ENCODE measurements around the gene DTYMK. TPM values are rescaled to one million over a fixed set of nuclear protein-coding genes. Genes with fewer than 3 reads are reported as not detected.
A peak's percentile ranks its signal among the peaks of the same experiment; 100 is the strongest.

The DTYMK gene
- total and polyA plus RNA-seq, 12 donors = 10.4 to 40.4 (median 20.6) TPM

GRCh38 chr2:241708879-241709278 lies 22.3 kb upstream of the DTYMK start:
- no peaks in the 10 kb centered on the region for H3K4me1 ChIP-seq (replicated peaks in 1 of 2)
- no peak for DNase-seq
- intact Hi-C loops (cut with DNase I) = no loop called here
- 88 to 92% (median 89%) methylated on average over 10 of the region's 10 CpGs for WGBS, 4 donors
- TF ChIP-seq, protein P1, sequence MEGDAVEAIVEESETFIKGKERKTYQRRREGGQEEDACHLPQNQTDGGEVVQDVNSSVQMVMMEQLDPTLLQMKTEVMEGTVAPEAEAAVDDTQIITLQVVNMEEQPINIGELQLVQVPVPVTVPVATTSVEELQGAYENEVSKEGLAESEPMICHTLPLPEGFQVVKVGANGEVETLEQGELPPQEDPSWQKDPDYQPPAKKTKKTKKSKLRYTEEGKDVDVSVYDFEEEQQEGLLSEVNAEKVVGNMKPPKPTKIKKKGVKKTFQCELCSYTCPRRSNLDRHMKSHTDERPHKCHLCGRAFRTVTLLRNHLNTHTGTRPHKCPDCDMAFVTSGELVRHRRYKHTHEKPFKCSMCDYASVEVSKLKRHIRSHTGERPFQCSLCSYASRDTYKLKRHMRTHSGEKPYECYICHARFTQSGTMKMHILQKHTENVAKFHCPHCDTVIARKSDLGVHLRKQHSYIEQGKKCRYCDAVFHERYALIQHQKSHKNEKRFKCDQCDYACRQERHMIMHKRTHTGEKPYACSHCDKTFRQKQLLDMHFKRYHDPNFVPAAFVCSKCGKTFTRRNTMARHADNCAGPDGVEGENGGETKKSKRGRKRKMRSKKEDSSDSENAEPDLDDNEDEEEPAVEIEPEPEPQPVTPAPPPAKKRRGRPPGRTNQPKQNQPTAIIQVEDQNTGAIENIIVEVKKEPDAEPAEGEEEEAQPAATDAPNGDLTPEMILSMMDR (IDR thresholded peaks at IDR 0.05) = no peak
- no peak overlapping the region for H3K4me3 ChIP-seq
- H3K9me3 ChIP-seq (replicated peaks in 1 of 3) = no peaks in the 10 kb centered on the region
- peaks cover 0 to 72% of the 10 kb centered on the region in 2 donors for H3K36me3 ChIP-seq (replicated peaks in 1 of 2)
- no peaks in the 10 kb centered on the region for H3K27me3 ChIP-seq
- H3K27ac ChIP-seq = no peak overlapping the region

DNA sequence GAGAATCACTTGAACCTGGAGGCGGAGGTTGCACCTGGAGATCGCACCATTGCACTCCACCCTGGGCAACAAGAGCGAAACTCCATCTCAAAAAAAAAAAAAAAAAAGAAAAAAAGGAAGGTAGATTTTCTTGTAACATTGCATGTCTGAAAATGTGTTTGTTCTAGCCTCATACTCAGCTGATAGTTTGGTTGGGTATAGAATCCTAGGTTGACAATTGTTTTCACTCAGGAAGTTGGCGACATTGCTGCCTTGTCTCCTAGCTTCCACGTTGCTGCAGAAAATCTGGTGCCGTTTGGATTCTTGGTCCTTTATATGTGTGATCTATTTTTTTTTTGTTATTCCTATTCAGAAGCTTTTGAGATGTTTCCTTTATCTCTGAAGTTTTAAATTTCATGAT lies 19.9 kb upstream of the DTYMK start:
- intact Hi-C loops (cut with DNase I) = no loop called here
- TF ChIP-seq, protein P1 (IDR thresholded peaks at IDR 0.05) = no peak
- no peak for TF ChIP-seq POLR2A (IDR thresholded peaks at IDR 0.05)
- Histone ChIP-seq H3K4me1 (replicated peaks in 1 of 2) (peaks cover 0 to 9% of the 10 kb centered on the region in 2 donors), H3K27me3 (no peaks in the 10 kb centered on the region), H3K9me3 (replicated peaks in 1 of 3) (no peaks in the 10 kb centered on the region), H3K36me3 (replicated peaks in 1 of 2) (peaks cover 0 to 54% of the 10 kb centered on the region in 2 donors), H3K4me3 (no peak overlapping the region), H3K27ac (no peak overlapping the region)
- no peak for DNase-seq
- 95 to 99% (median 98%) methylated on average over 6 of the region's 6 CpGs for WGBS, 4 donors

GRCh38 chr2:241703032-241703604 lies 16.5 kb upstream of the DTYMK start:
- WGBS, 4 donors = 42 to 68% (median 46%) methylated on average over 8 to 11 of the region's 11 CpGs
- intact Hi-C loops (cut with DNase I) = no loop called here
- peak overlapping the region in 1 of 5 donors; percentile 98 for H3K27ac ChIP-seq
- peak overlapping the region in 3 of 4 donors; percentile 22 to 93 (median 53) for H3K4me3 ChIP-seq
- H3K4me1 ChIP-seq (replicated peaks in 1 of 2) = peaks cover 0 to 13% of the 10 kb centered on the region in 2 donors
- H3K27me3 ChIP-seq = no peaks in the 10 kb centered on the region
- no peaks in the 10 kb centered on the region for H3K9me3 ChIP-seq (replicated peaks in 1 of 3)
- no peak for TF ChIP-seq POLR2A (IDR thresholded peaks at IDR 0.05)
- TF ChIP-seq, protein P1 (IDR thresholded peaks at IDR 0.05) = no peak
- DNase-seq = peak in 2 of 7 donors; percentile 22 to 38
- peaks cover 0 to 26% of the 10 kb centered on the region in 2 donors for H3K36me3 ChIP-seq (replicated peaks in 1 of 2)

- no peaks in the 10 kb centered on the region for H3K9me3 ChIP-seq (replicated peaks in 1 of 3)
- intact Hi-C loops (cut with DNase I) = no loop called here
- H3K27ac ChIP-seq = peak overlapping the region in 4 of 5 donors; percentile 79 to 98 (median 85)
- 0 to 7% (median 1%) methylated on average over 5 to 96 of the region's 98 CpGs for WGBS, 4 donors
- H3K4me1 ChIP-seq (replicated peaks in 1 of 2) = peaks cover 0 to 13% of the 10 kb centered on the region in 2 donors
- peaks cover 0 to 20% of the 10 kb centered on the region in 2 donors for H3K36me3 ChIP-seq (replicated peaks in 1 of 2)
- no peak for TF ChIP-seq POLR2A (IDR thresholded peaks at IDR 0.05)
- TF ChIP-seq, protein P1 (IDR thresholded peaks at IDR 0.05) = peak in 5 of 6 experiments; percentile 22 to 51 (median 31)
- H3K27me3 ChIP-seq = no peaks in the 10 kb centered on the region
- H3K4me3 ChIP-seq = peak overlapping the region; percentile 22 to 93 (median 45)
- DNase-seq = peak; percentile 79 to 90 (median 84)
These were observed 15.8 kb upstream of the DTYMK start for GRCh38 chr2:241702155-241703031.
